Measurements from ENCODE around the gene JARID2. TPM values are rescaled to one million over a fixed set of nuclear protein-coding genes. Genes with fewer than 3 reads are reported as not detected.

The JARID2 gene
- total RNA-seq, 2 donors from 2014 or later, result 3.6 to 4.6 TPM

GRCh38 chr6:15361197-15361596 is 115.3 kb downstream of the JARID2 start:
- intact Hi-C loops (cut with DNase I), result no loop called here
- 90 to 93% methylated on average over 3 of the region's 3 CpGs for WGBS, 2 donors
- no peak for DNase-seq
- H3K4me1 ChIP-seq, result peaks cover 38% of the 10 kb centered on the region
- TF ChIP-seq POLR2A (IDR thresholded peaks at IDR 0.05) (no peak), CTCF (IDR thresholded peaks at IDR 0.05) (no peak)
- ATAC-seq, result no peak
- no peaks in the 10 kb centered on the region for H3K9me3 ChIP-seq
- no peaks in the 10 kb centered on the region for H3K36me3 ChIP-seq (replicated peaks in 1 of 2; ENCODE audit: insufficient read depth in 1 of 2, low read depth in 2 of 2)
- H3K27ac ChIP-seq, result no peak overlapping the region
- no peak overlapping the region for H3K4me3 ChIP-seq
- H3K27me3 ChIP-seq, result no peaks in the 10 kb centered on the region

- 50 to 51% methylated on average over 9 of the region's 9 CpGs for WGBS, 2 donors
- no peaks in the 10 kb centered on the region for H3K36me3 ChIP-seq (replicated peaks in 1 of 2; ENCODE audit: insufficient read depth in 1 of 2, low read depth in 2 of 2)
- no peaks in the 10 kb centered on the region for H3K27me3 ChIP-seq
- H3K27ac ChIP-seq, result peak overlapping the region in 3 of 4 donors; percentile 33 to 63 (median 41)
- DNase-seq (no peak), ATAC-seq (peak; percentile 13)
- intact Hi-C loops (cut with DNase I), result no loop called here
- no peaks in the 10 kb centered on the region for H3K9me3 ChIP-seq
- no peak overlapping the region for H3K4me3 ChIP-seq
- TF ChIP-seq POLR2A (IDR thresholded peaks at IDR 0.05) (no peak), CTCF (IDR thresholded peaks at IDR 0.05) (no peak)
- H3K4me1 ChIP-seq, result peaks cover 49% of the 10 kb centered on the region
Observed at GRCh38 chr6:15362274-15363160, 116.6 kb downstream of the JARID2 start.

GRCh38 chr6:15363164-15363522 is 117.3 kb downstream of the JARID2 start:
- H3K4me1 ChIP-seq, result peaks cover 53% of the 10 kb centered on the region
- no peaks in the 10 kb centered on the region for H3K27me3 ChIP-seq
- H3K27ac ChIP-seq, result peak overlapping the region in 3 of 4 donors; percentile 33 to 63 (median 41)
- TF ChIP-seq POLR2A (IDR thresholded peaks at IDR 0.05), result no peak
- no peak for TF ChIP-seq CTCF (IDR thresholded peaks at IDR 0.05)
- peak; percentile 18 for ATAC-seq
- no peaks in the 10 kb centered on the region for H3K9me3 ChIP-seq
- DNase-seq, result no peak
- intact Hi-C loops (cut with DNase I), result no loop called here
- H3K36me3 ChIP-seq (replicated peaks in 1 of 2; ENCODE audit: insufficient read depth in 1 of 2, low read depth in 2 of 2), result no peaks in the 10 kb centered on the region
- WGBS, 2 donors, result 20 to 36% methylated on average over 3 of the region's 3 CpGs
- H3K4me3 ChIP-seq, result no peak overlapping the region

- 32 to 33% methylated on average over 9 of the region's 9 CpGs for WGBS, 2 donors
- no peaks in the 10 kb centered on the region for H3K27me3 ChIP-seq
- peak overlapping the region in 3 of 4 donors; percentile 33 to 63 (median 41) for H3K27ac ChIP-seq
- H3K4me3 ChIP-seq, result no peak overlapping the region
- no peaks in the 10 kb centered on the region for H3K36me3 ChIP-seq (replicated peaks in 1 of 2; ENCODE audit: insufficient read depth in 1 of 2, low read depth in 2 of 2)
- H3K9me3 ChIP-seq, result no peaks in the 10 kb centered on the region
- intact Hi-C loops (cut with DNase I), result no loop called here
- TF ChIP-seq POLR2A (IDR thresholded peaks at IDR 0.05) (no peak), CTCF (IDR thresholded peaks at IDR 0.05) (no peak)
- DNase-seq (no peak), ATAC-seq (no peak)
- peaks cover 53% of the 10 kb centered on the region for H3K4me1 ChIP-seq
Observed at GRCh38 chr6:15363523-15364400, 117.9 kb downstream of the JARID2 start.
